IMR-90 (cell line): ENCODE data around the gene ZNF74. TPM values are rescaled to one million over a fixed set of nuclear protein-coding genes. Genes with fewer than 3 reads are reported as not detected.
"Not testable (repeated sequence)": the region's sequence is repeated elsewhere in the genome, so short reads cannot be mapped to it uniquely, and the experiment has no call there.

ENCODE experiments used
- ATAC-seq: fragments of 200-7000 bp; cut with Tn5 transposase; 2 replicates; pipeline ENCODE4 v1.9.1; 2020; ENCODE audit warnings: low read depth, mild to moderate bottlenecking, moderate library complexity
- BruUV-seq: library from RNA; stranded (reverse); fragments of 400-500 nt; replicated peaks from 2 replicates; lab custom pipeline; 2021; lab: Mats Ljungman, UMichigan
- CTCF ChIA-PET: fragments of 300-600 bp; formaldehyde crosslinking; extraction: SDS; loops from one replicate; lab custom pipeline; 2021; ENCODE audit warnings: antibody characterized with exemption; lab: Yijun Ruan, JAX
- POLR2A ChIA-PET: fragments of 300-600 bp; sonication (Branson Sonifier 250); formaldehyde crosslinking; loops from one replicate; lab custom pipeline; 2022; ENCODE audit warnings: antibody characterized with exemption; ENCODE audit not compliant: unreplicated experiment; lab: Charles Lee
- DNase-seq: peaks from one replicate; pipeline ENCODE4 v3.0.0; 2013
- H2AFZ ChIP-seq: replicated peaks from 2 replicates; pipeline ENCODE3; 2013; ENCODE audit warnings: low read length, mild to moderate bottlenecking; ENCODE audit not compliant: poor library complexity
- H2AK5ac ChIP-seq: 2 replicates; pipeline ENCODE4 v1.6.1; 2013; ENCODE audit warnings: low read depth, low read length, inconsistent platforms
- H2AK9ac ChIP-seq: replicated peaks from 2 replicates; pipeline ENCODE3; 2013; ENCODE audit warnings: mild to moderate bottlenecking, low read depth, low read length, moderate library complexity; ENCODE audit not compliant: poor library complexity
- H2BK120ac ChIP-seq: 2 replicates; pipeline ENCODE4 v1.6.1; 2013; ENCODE audit warnings: low read depth, low read length, inconsistent platforms
- H2BK15ac ChIP-seq: 3 replicates; pipeline ENCODE4 v1.6.1; 2013; ENCODE audit warnings: low read depth, low read length, inconsistent platforms
- H2BK20ac ChIP-seq: 2 replicates; pipeline ENCODE4 v1.6.1; 2013; ENCODE audit warnings: low read depth, mild to moderate bottlenecking, inconsistent platforms, low read length, moderate library complexity
- H2BK5ac ChIP-seq: 2 replicates; pipeline ENCODE4 v1.6.1; 2013; ENCODE audit warnings: mild to moderate bottlenecking, low read depth, low read length, inconsistent platforms; ENCODE audit not compliant: poor library complexity, severe bottlenecking
- H3K14ac ChIP-seq: replicated peaks from 2 replicates; pipeline ENCODE4 v1.6.1; 2013; ENCODE audit warnings: low read depth, low read length, inconsistent platforms
- H3K18ac ChIP-seq: 2 replicates; pipeline ENCODE4 v1.6.1; 2013; ENCODE audit warnings: low read depth, low read length, control low read depth
- H3K23ac ChIP-seq: 2 replicates; pipeline ENCODE4 v1.6.1; 2013; ENCODE audit warnings: low read depth, low read length, inconsistent platforms
- H3K27ac ChIP-seq: 2 replicates; pipeline ENCODE4 v1.5.1; 2013; ENCODE audit warnings: mild to moderate bottlenecking, control low read depth, low read length; ENCODE audit not compliant: insufficient read depth
- H3K27me3 ChIP-seq: 2 replicates; pipeline ENCODE4 v1.6.1; 2013; ENCODE audit warnings: low read length; ENCODE audit not compliant: control insufficient read depth, insufficient read depth
- H3K36me3 ChIP-seq: 2 replicates; pipeline ENCODE4 v1.6.1; 2013; ENCODE audit warnings: low read length, mixed read lengths; ENCODE audit not compliant: control insufficient read depth, insufficient read depth
- H3K4ac ChIP-seq: 2 replicates; pipeline ENCODE4 v1.6.1; 2013; ENCODE audit warnings: low read depth, low read length, inconsistent platforms
- H3K4me1 ChIP-seq: 2 replicates; pipeline ENCODE4 v1.6.1; 2013; ENCODE audit warnings: low read length, mixed read lengths; ENCODE audit not compliant: control insufficient read depth, insufficient read depth
- H3K4me2 ChIP-seq: 2 replicates; pipeline ENCODE4 v1.6.1; 2013; ENCODE audit warnings: low read depth, mild to moderate bottlenecking, control low read depth, low read length, moderate library complexity
- H3K4me3 ChIP-seq: 2 replicates; pipeline ENCODE4 v1.5.1; 2013; ENCODE audit warnings: low read depth, mild to moderate bottlenecking, control low read depth, low read length, moderate library complexity; ENCODE audit not compliant: insufficient read depth
- H3K56ac ChIP-seq: 2 replicates; pipeline ENCODE4 v1.6.1; 2013; ENCODE audit warnings: low read length, inconsistent platforms; ENCODE audit not compliant: insufficient read depth; ENCODE audit errors: extremely low read depth
- H3K79me1 ChIP-seq, 2 experiments: 2 replicates each; pipeline ENCODE4 v1.6.1; 2013; ENCODE audit warnings: low read length in 2 of 2, inconsistent platforms in 1 of 2, low read depth in 1 of 2
- H3K9ac ChIP-seq: 2 replicates; pipeline ENCODE4 v1.6.1; 2013; ENCODE audit warnings: low read depth, low read length, control low read depth
- H3K9me1 ChIP-seq: 2 replicates; pipeline ENCODE4 v1.6.1; 2013; ENCODE audit warnings: low read length, inconsistent platforms; ENCODE audit not compliant: insufficient read depth
- H3K9me3 ChIP-seq: 2 replicates; pipeline ENCODE4 v1.6.1; 2013; ENCODE audit warnings: low read length; ENCODE audit not compliant: control insufficient read depth, insufficient read depth
- H4K20me1 ChIP-seq: 2 replicates; pipeline ENCODE4 v1.6.1; 2013; ENCODE audit warnings: low read length, inconsistent platforms; ENCODE audit not compliant: insufficient read depth
- H4K5ac ChIP-seq: 2 replicates; pipeline ENCODE4 v1.6.1; 2013; ENCODE audit warnings: mild to moderate bottlenecking, low read depth, low read length, control low read depth
- H4K8ac ChIP-seq, 2 experiments: 2 replicates each; pipeline ENCODE4 v1.6.1; 2013; ENCODE audit warnings: low read depth in 2 of 2, low read length in 2 of 2, control low read depth in 1 of 2, inconsistent platforms in 1 of 2
- H4K91ac ChIP-seq: 2 replicates; pipeline ENCODE4 v1.6.1; 2013; ENCODE audit warnings: low read depth, low read length, inconsistent platforms; ENCODE audit not compliant: insufficient read depth
- WGBS, 2 experiments: methylation state at CpG; one replicate each; pipeline versions ENCODE4 v1.1.5 to v1.1.7; 2013; ENCODE audit warnings: missing lambda C conversion rate in 2 of 2; ENCODE audit not compliant: insufficient read length in 1 of 2; ENCODE audit errors: extremely low coverage in 2 of 2; 5-methylcytosine and 5-hydroxymethylcytosine counted together
- dilution Hi-C: fragments of 300-500 bp; cut with HindIII; formaldehyde crosslinking; loops from one replicate; pipeline ENCODE4 v1.14.3; 2018; ENCODE audit warnings: low sequenced_read_pairs; ENCODE audit not compliant: unreplicated experiment
- in situ Hi-C: fragments of 300-500 bp; cut with MboI; formaldehyde crosslinking; loops from 3 replicates; pipeline ENCODE4 v1.14.3; 2019; ENCODE audit warnings: low sequenced_read_pairs, inconsistent platforms, mixed read lengths
- intact Hi-C: fragments of 100-400 bp; cut with micrococcal nuclease; formaldehyde crosslinking; loops from 2 replicates; pipeline ENCODE4 v1.10.0; 2022
- polyA plus RNA-seq, 3 experiments: library from polyadenylated mRNA; depleted of rRNA; stranded (reverse); fragments of >200 nt; gene quantifications; 2 replicates each; pipeline ENCODE4 v1.2.3, GENCODE V29; 2012; ENCODE audit warnings: low replicate concordance in 1 of 3
- total RNA-seq: library from RNA; depleted of rRNA; stranded (reverse); fragments of >200 nt; gene quantifications from 2 replicates; pipeline ENCODE4 v1.2.3, GENCODE V29; 2012

The ZNF74 gene
- total and polyA plus RNA-seq, 2 of the 4 experiments (the other 2 are of a cell fraction), result 7.5 to 8.4 TPM

DNA sequence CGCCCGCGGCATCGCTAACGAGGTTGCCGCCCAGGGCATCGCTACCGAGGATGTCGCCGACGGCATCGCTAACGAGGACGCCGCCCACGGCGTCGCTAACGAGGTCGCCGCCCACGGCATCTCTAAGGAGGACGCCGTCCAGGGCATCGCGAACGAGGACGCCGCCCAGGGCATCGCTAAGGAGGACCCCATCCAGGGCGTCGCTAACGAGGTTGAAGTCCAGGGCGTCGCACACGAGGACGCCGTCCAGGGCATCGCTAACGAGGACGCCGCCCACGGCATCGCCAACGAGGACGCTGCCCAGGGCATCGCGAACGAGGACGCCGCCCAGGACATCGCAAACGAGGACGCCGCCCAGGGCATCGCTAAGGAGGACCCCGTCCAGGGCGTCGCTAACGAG, 33.7 kb upstream of the ZNF74 start:
- H3K27me3 ChIP-seq, H2AK9ac ChIP-seq, H3K4me2 ChIP-seq, in situ Hi-C loops, H3K9ac ChIP-seq, H3K56ac ChIP-seq, H3K27ac ChIP-seq, CTCF ChIA-PET, H4K91ac ChIP-seq, H2AFZ ChIP-seq, H3K4ac ChIP-seq, ATAC-seq, H3K4me1 ChIP-seq, H3K36me3 ChIP-seq, H3K9me1 ChIP-seq, H4K20me1 ChIP-seq, intact Hi-C loops, H2BK20ac ChIP-seq, H3K79me1 ChIP-seq, H2BK120ac ChIP-seq, DNase-seq, dilution Hi-C loops, H2AK5ac ChIP-seq, H3K4me3 ChIP-seq, H3K23ac ChIP-seq, H3K9me3 ChIP-seq, H4K8ac ChIP-seq, H4K5ac ChIP-seq, BruUV-seq, H2BK5ac ChIP-seq, H3K18ac ChIP-seq, H2BK15ac ChIP-seq, POLR2A ChIA-PET, H3K14ac ChIP-seq: not testable (repeated sequence)
- 97% methylated on average over 20 of the region's 60 CpGs; no CpG with 5 or more reads in 1 of the 2 experiments for WGBS, 2 experiments

DNA sequence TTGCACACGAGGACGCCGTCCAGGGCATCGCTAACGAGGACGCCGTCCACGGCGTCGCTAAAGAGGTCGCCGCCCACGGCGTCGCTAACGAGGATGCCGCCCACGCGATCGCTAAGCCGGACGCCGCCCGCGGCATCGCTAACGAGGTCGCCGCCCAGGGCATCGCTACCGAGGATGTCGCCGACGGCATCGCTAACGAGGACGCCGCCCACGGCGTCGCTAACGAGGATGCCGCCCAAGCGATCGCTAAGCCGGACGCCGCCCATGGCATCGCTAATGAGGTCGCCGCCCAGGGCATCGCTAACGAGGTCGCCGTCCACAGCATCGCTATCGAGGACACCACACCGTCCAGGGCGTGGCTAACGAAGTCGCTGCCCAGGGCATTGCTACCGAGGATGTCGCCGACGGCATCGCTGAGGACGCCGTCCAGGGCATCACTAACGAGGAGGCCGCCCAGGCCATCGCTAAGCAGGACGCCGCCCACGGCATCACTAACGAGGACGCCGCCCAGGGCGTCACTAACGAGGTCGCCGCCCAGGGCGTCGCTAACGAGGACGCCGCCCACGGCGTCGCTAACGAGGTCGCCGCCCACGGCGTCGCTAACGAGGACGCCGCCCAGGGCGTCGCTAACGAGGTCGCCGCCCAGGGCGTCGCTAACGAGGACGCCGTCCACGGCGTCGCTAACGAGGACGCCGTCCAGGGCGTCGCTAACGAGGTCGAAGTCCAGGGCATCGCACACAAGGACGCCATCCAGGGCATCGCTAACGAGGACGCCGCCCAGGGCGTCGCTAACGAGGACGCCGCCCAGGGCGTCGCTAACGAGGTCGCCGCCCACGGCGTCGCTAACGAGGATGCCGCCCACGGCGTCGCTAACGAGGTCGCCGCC, 32.8 kb upstream of the ZNF74 start:
- H3K9ac ChIP-seq, H3K18ac ChIP-seq, H3K4me1 ChIP-seq, dilution Hi-C loops, H3K23ac ChIP-seq, H2AFZ ChIP-seq, H3K4me3 ChIP-seq, H3K4me2 ChIP-seq, H3K27me3 ChIP-seq, H2BK15ac ChIP-seq, H4K5ac ChIP-seq, H4K20me1 ChIP-seq, in situ Hi-C loops, H2AK9ac ChIP-seq, H2AK5ac ChIP-seq, CTCF ChIA-PET, H3K36me3 ChIP-seq, ATAC-seq, H3K9me3 ChIP-seq, H3K79me1 ChIP-seq, H4K8ac ChIP-seq, intact Hi-C loops, H2BK120ac ChIP-seq, BruUV-seq, H3K27ac ChIP-seq, H4K91ac ChIP-seq, DNase-seq, H2BK20ac ChIP-seq, H3K56ac ChIP-seq, H3K9me1 ChIP-seq, H3K14ac ChIP-seq, H3K4ac ChIP-seq, POLR2A ChIA-PET, H2BK5ac ChIP-seq: not testable (repeated sequence)
- WGBS, 2 experiments, result 92% methylated on average over 59 of the region's 145 CpGs; no CpG with 5 or more reads in 1 of the 2 experiments
